SK-N-MC (cell line): ENCODE measurements around the gene IMMP2L.

ENCODE experiments used
- EZH2 ChIP-seq: fragments of 200-600 bp; sonication (generic); IDR thresholded peaks from one replicate; pipeline ENCODE4 v1.6.1; 2017; ENCODE audit warnings: antibody characterized with exemption
- POLR2AphosphoS5 ChIP-seq: IDR thresholded peaks from 2 replicates; pipeline ENCODE4 v1.6.1; 2012; ENCODE audit warnings: mild to moderate bottlenecking, low read depth, low read length, borderline replicate concordance

DNA sequence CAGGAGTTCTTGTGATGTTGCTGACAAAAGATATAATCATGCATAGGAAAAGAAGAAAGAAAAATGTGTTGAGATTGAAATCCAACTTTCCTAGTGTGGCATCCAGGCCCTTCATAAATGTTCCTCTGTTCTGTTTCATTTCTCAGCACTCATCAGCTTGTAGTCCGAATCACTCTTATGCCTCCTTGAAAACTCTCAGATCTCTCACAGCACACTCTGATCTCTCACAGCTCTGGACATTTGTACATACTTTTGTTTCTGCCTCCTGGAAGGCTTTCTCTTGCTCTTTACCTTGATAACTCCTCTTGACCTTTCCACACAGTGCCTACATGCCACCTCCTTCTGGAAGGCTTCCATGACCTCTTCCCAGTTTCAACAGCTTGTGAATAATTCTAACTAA, 880.4 kb downstream of the IMMP2L start:
- TF ChIP-seq POLR2AphosphoS5 (no peak), EZH2 (no peak)
